GM21381 (cell line): Measurements from ENCODE around the gene STUM.
A peak's percentile ranks its signal among the peaks of the same experiment; 100 is the strongest.

Source experiments
- ATAC-seq: cut with Tn5 transposase; IDR thresholded peaks from one replicate; pipeline ENCODE4 v1.9.1; 2021; ENCODE audit warnings: mild to moderate bottlenecking, moderate library complexity; ENCODE audit not compliant: unreplicated experiment

STUM gene

DNA sequence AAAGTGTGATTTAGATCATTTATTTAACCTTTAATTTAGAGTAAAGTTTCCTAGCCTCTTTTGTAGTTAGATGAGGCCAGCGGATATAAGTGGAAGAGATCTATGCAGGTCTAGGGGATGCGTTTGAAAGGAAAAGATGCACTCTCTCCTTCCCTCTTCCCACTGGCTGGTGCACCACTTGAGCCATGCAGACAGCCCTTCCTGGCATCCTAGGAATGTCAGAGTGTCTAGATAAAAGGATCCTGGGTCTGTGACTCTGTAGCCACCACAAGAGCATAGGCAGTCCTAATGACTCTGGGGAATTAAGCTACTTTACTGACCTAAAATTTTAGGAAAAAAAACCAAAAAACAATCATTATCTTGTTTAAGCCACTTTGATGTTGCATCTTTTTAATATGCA is 16.0 kb upstream of the STUM start:
- ATAC-seq, result no peak

DNA sequence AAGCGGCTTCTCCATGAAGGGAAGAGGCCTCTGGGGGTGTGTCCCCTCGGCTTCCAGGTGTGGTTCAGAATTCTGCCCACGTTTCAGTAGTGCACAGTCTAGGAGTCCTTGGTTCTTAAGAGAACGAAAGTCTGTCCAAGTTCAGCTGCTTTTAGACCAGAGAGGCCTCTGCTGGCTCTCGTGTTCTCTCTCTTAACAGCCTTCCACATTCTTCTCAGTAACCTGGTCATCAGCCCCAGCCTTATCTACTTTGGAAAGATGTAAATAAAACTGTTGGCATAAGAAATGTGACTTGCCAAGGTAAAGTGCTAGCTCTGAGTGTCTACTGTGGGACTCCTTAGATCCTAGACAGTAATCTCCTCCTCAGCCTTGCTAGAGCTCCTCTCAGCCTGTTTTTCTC is 15.3 kb upstream of the STUM start:
- no peak for ATAC-seq

DNA sequence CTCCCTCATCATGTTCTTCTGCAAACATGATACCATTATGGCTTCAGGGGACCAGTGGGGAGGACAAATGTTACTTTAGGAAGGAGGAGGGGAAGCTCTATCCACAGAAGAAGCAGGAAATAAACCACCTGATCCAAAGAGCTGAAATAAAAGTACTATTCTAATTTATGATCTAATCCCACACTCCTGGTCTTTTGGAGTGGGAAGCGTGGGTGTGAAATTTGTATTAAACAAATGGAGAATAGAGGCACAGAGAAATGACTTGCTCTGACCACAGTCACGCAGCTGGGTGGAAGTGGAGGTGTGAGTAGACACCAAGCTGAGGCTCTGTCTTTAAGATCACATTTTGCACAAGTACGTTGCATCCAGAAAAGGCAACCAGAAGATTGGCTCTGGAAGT is 14.5 kb upstream of the STUM start:
- ATAC-seq, result no peak

DNA sequence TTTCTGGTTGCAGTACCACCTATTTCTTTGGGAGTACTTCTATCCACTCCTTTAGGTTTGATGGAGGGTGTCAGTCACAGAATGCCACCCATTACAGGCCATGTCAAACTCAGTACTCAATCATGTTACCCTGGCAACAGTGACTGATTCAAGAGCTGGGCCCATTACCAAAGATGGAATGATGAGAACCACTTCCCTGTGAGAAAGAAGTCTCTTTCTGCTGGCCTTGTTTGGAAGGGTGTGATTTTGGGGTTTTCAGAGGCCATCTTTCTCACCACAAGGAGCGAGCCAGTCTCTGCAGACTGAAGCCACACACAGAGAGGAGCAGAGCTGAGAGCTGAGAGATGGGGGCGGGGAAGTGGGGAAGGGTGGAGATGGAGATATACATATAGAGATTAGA is 13.9 kb upstream of the STUM start:
- ATAC-seq, result no peak

DNA sequence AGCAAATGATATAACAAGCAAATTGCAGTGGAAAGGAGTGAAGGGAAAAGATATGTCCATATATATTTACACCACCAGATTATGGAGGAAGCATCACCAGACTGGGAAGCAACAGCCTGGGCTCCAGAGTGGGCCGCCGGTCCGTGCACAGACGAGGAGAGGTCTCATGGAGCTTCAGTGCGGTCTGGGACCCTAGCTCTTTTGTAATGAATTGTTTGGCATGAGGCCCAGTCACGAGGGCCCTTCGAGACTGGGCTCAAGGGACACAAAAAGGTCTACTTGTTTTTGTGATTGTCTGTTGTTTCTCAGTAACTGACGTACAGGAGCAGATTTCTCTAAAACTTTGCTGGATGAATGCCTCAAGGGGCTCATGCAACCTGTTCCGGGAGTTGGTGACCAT is 12.9 kb upstream of the STUM start:
- no peak for ATAC-seq

DNA sequence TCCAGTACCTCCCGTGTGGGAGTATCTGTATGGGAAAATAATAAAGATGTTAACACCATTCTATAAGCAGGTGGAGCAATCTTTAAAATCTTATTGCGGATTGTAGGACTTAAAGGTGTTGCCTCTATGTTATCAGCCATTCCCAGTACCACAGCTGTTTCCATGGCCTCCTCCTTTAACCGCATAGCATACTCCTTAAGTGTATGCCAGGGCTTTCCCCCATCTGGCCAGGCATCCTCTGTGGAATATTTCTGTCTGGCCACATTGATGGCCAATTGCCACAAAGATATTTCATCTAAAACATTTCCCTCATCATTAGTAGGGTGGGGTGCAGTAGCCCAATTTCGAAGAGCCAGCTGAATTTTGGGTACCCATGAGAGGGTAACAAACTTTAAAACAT is 7.3 kb upstream of the STUM start:
- no peak for ATAC-seq

DNA sequence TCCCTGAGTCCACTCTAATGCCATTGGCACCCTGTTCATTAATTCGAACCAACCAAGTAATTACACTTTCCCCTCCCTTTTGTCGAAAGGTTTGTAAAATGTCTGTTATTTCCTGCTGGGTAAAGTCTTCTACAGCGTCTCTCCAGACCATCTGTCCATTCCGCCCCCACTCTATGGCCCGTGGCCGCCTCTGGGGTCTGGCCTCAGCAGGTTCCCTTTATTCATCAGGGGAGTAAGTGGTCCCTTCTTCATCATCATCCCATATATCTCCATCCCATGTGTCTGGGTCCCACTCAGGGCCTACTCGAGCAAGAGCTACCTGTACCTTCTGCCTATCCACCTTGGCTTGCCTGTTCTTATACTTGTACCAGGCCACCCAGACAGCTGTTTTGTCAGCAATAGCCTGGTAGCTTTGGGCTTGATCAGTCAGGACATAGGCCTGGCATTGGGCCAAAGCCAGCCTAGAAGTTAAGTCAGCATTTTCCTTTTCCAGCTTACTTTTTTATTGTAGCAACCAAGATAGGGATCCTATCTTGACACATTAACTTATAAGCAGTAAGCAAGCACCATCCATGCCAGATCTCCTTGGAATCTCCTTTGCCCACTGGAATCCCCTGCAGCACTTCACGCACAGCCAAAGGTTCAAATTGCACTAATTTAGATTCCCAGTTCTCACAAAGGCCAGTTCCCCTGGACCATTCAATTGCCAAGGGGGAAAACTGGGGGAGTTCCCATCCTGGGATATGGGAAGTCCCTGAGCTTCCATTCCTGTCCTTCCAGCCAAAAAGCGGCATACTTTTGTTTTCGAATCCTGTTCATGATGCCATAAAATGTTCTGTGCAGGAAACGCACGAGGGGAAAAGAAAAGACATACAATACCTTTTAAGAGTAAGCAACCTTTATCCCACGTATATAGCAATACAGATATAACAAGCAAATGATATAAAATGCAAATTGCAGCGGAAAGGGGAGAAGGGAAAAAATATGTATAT is 6.6 kb upstream of the STUM start:
- ATAC-seq, result no peak

DNA sequence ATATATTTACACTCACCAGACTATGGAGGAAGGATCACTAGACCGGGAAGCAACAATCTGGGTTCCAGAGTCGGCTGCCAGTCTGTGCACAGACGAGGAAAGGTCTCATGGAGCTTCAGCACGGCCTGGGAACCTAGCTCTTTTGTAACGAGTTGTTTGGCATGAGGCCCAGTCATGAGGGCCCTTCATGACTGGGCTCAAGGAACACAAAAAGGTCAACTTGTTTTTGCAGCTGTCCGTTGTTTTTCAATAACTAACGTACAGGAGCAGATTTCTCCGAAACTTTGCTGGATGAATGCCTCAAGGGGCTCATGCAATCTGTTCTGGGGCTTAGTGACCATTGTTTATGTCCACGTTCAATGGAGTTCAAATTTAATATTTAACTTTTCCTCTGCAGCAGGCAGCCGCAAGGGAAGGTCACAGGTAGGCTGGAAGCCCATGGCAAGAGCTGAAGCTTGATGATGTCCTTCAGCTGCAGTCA is 5.9 kb upstream of the STUM start:
- ATAC-seq, result no peak

DNA sequence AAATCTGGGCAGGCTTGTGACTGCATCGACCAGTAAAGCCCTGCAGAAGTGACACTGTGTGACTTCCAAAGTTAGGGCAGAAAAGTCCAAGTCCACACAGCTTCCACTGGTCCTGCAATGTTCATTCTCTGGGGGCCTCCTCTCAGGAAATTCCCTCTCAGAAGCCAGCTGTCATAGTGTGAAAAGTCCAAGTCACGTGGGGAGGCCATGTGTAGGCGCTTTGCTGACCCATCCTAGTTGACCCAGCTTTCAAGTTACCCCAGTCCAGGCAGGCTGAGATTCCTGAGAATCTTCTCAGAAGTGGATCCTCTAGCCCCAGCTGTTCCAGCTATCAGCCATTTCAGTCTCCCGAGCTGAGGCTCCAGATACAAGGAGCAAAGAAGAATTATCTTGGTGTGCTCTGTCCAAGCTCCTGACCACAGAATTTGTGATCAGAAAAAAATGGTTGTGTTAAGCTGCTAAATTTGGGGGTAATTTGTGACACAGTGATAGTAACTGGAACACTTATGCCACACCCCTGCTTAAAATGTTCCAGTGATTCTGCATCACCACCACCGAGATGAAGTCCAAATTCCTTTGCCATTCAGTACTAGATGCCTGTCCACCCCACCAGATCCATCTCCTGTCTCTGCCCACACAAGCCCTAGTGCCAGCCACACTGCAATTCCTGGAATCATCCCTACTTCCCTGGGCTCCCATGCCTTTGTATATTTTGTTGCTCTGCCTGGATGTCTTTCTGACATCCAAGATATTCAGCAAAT is 2.5 kb upstream of the STUM start:
- ATAC-seq, result no peak

DNA sequence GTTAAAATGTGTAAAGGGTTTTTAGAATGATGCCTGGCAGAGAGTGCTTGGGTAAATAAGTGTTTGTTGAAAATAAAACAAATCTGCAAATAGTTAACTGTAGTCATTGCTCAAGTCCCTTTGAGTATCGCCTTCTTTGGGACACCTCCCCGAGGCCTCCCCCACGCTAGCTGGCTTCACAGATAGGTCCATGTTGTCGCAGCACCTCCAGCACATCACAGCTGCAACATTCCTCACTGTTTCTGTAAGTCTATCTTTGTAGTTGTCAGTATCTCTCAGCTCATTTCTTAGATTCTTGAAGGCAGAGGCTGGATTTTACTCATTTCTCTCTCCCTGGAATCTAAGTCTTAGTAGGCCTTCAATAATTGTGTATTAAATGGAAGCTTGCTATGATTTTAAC is 1.6 kb upstream of the STUM start:
- ATAC-seq, result no peak

DNA sequence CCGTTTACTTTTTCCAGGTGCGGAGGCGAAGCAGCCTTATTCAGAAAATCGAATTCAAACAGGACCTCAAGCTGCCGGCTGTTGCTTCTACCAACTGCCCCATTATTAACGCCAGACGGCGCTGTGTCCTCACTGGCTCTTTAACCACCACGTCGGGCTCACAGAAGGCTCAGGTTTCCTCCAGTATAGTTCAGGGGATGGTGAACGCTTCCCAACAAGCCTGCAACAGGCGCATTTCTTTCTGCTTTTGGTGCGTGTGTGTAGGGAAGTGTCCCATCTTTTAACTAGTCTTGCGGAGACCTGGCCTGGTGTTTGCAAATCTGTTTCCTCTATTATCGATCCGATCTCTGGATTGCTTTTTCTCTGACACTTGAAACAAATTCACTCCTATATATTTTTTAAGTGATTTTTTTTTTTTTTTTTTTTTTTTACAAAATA is 791 bp upstream of the STUM start:
- peak; percentile 62 for ATAC-seq

DNA sequence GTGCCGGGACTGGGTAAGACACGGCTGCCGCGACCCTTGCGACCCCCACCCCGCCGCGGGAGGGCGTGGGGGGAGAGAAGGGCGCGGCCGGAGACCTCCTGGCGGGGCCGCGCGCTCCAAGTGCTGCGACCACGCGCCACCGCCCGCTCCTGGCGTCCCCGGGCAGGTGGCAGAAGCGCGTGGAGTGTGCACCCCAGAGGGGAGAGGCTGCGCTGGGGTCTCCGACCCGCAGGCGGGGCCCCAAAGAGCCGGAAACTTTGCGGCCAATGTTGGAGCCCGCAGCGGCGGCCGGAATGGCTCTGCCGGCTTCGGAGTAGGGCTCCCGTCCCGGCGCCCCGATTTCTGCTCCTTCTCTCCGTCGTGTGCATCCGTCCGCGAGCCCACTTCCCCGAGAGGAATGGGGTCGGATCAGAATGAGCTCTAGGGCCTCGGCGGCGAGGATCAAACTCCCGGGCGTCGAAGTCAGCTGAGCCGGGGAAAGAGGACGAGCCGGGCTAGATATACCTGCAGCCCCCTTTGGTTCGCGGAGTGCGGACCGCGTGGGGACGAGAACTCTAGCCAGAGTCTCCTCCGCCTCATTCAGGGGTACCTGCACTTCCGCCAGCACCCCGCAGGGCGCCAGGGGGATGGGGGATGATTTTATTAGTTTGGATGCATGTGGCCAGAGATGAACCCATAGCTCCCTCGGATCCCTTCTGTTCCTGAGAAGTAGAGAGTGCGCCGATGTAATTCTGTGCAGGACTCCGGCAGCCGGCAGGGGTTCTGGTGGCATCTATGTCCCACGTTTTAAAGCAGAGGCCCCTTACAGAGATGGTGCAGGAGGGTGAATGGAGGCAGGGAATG is 751 bp downstream of the STUM start:
- no peak for ATAC-seq

DNA sequence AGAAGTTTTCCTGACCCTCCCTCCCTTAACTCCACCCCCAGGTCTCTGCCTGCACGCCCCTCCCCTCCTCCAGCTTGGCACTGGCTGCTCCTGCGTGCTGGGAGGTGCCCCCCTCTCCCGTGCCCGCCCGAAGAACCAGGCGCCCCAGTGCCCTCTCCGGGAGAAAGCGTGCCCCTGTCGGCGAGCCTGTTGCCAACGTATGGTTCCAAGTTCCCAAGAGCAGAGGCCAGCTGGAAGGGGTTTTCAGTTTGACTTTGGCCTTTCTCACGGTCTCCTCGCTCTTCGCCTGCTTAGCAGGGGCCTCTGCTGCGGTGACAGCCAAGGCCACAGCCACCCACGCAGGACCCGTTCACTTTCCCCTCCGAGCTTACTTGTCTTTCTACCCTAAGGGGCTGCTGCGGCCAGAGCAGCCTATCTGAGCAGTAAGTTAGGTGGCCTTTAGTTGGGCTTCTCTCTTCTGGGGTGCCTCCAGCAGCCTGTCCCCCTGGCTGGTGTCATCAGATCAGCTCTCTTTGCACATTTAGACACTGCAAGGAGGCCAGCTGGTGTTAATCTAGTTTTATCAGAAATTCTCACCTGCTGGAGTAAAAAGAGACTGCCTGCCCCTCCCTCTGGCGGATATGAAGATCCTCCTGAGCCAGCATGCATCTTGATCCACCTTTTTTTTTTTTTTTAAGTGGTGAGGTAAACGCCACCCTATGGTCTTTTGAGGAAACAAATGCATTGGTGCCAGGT is 1.5 kb downstream of the STUM start:
- no peak for ATAC-seq

DNA sequence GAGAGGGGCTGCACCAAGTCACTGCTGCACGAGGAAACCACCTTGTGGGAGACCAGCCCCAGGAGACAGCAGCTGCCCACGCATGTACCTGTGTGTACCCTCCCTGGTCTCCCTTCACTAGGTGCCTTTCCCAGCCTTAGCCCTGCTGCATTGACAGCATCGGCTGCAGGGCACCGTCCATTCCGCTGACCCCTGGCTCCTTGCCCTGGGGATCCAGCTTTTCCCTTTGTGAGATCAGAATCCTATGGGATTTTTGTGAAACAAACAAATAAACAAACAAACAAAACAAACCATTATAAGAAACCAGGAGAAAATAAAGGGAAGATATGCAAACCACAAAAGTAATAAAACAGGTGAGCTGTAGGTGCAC is 2.1 kb downstream of the STUM start:
- ATAC-seq, result no peak

DNA sequence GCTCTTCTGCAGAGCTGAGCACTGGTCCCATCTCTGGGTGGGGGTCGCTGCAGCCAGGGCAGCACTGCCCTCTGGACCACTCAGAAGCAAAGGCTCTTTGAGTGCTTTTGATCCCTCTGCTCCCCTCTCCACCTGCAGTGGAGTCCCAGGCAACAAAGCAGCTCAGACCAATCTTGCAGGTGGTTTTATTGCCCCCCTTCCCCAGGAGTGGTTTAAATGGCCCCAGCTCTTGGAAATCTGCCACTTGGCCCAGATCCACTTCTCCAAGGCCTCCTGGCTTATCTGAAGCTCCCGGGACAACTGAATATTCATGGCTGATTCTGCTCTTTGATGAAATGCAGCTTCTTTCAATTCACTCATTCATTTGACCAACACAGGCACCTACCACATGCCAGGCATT is 2.7 kb downstream of the STUM start:
- no peak for ATAC-seq

DNA sequence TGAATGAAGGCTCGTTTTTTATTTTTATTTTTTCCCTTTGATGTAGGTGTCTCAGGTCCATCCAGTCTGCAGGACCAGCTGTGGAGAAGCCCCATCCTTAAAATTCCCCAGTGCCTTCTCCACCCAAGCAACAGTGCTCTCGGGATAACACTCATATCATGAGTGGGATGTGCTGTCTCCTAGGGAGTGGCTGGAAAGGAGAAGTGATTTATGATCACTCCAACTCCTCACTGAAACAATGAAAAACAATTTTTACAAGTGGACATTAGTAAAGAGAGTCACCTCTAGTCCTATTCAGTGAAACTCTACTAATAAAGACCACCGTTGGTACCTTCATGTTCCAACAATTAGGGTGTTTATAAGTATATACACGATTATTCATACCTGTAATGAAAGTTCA is 3.5 kb downstream of the STUM start:
- no peak for ATAC-seq

DNA sequence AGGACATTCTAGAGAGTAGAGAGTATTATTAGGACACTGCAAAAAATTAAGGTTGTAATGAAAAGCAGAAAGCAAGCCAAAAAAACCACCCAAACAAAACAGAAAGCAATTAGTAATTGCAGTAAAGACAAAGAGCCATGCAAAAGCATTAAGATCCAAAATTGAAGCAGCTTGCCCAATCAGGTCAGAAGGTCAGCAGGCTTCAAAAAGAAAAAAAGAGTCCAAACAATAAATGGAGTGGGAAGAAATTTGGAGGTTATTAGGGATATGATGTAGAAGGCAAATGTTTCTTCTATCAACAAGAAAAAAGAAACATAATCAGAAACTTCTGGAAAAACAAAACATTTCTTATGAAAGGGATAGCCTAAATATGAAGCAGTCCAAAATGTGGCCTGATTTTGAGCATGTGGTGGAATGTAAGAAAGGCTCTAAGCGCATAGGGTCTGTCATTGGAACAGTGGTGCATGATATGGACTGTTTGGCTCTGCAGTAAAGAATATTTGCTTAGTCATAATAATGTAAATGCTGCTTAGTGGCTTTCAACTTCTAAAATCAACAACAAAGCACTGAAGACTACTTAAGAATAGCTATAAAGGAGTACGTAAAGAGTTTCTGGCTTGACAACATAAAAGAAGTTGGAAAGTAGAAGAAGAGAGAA is 4.8 kb downstream of the STUM start:
- no peak for ATAC-seq

DNA sequence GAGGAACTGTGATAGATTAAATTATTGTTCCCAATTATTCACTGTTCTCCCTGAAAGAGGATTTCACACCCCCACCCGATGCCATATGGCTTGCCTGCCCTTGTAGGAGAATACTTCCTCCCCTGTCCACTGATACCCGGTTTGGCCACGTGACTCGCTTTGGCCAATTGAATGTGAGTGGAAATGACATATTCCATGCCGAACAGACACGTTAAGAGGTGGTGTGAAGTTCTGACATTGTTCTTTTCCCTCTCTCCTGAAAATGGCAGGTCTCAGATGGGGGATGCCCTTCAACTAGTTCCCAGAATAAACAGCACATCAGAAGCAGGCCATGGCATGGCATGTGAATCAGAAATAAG is 5.3 kb downstream of the STUM start:
- ATAC-seq, result no peak

DNA sequence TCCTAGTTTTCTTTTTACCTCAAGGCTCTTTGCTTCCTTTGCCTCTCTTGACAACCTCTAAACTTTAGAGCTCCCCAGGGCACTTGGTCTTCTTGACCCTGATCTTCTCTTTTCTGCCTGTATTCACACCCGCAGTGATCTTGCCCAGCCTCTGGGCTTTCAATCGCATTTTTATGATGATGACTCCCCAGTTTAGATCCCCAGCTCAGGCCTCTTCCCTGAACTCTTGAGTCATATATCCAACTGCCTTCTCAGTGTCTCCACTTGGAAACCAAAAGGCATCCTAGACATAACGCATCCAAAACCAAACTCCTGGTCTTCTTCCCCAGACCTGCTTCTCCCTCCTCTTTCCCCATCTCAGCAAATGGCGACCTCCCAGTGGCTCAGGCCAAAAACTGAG is 6.5 kb downstream of the STUM start:
- ATAC-seq, result no peak

DNA sequence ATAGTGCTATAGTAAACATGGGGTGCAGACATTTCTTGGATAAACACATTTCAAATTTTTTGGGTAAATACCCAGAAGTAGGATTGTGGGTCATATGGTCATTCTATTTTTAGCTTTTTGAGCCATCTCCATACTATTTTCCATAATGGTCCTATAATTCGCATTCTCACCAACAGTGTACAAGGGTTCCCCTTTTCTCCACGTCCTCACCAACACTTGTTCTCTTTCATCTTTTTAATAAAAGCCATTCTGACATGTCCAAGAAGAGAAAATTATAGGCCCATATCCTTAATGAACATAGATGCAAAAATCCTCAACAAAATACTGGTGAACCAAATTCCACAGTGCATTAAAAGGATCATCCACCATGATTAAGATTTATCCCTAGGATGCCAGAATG is 8.9 kb downstream of the STUM start:
- no peak for ATAC-seq
